Activated B cell treated with CpG ODN at 0.5 μM for 24 hours (primary cell): Measurements from ENCODE around the gene WWC1. TPM values are rescaled to one million over a fixed set of nuclear protein-coding genes. Genes with fewer than 3 reads are reported as not detected.
"Not testable (repeated sequence)": the region's sequence is repeated elsewhere in the genome, so short reads cannot be mapped to it uniquely, and the experiment has no call there.

ENCODE experiments used
- ATAC-seq: fragments of 200-7000 bp; cut with Tn5 transposase; one replicate; pipeline ENCODE4 v1.10.0; 2021; ENCODE audit warnings: low read depth, mild to moderate bottlenecking, moderate library complexity
- CTCF ChIA-PET: fragments of 350-600 bp; sonication (Branson Sonifier 250); formaldehyde crosslinking; loops from one replicate; lab custom pipeline; 2021; ENCODE audit warnings: antibody characterized with exemption; lab: Charles Lee
- POLR2A ChIA-PET: fragments of 350-600 bp; sonication (Branson Sonifier 250); formaldehyde crosslinking; loops from one replicate; lab custom pipeline; 2021; ENCODE audit warnings: antibody characterized with exemption; lab: Charles Lee
- DNase-seq: peaks from one replicate; pipeline ENCODE4 v3.0.0; 2022
- H3K27ac Mint-ChIP-seq: one replicate; pipeline ENCODE4 v1.8.0; 2020; ENCODE audit warnings: mixed read lengths
- H3K27me3 Mint-ChIP-seq: one replicate; pipeline ENCODE4 v1.8.0; 2021; ENCODE audit warnings: mixed read lengths
- H3K36me3 Mint-ChIP-seq: one replicate; pipeline ENCODE4 v1.8.0; 2021; ENCODE audit warnings: low read depth, mixed read lengths
- H3K4me1 Mint-ChIP-seq: one replicate; pipeline ENCODE4 v1.8.0; 2021; ENCODE audit warnings: mixed read lengths
- H3K4me3 Mint-ChIP-seq: one replicate; pipeline ENCODE4 v1.8.0; 2020; ENCODE audit warnings: mild to moderate bottlenecking, mixed read lengths
- H3K9me3 Mint-ChIP-seq: one replicate; pipeline ENCODE4 v1.8.0; 2020; ENCODE audit warnings: mixed read lengths
- CTCF ChIP-seq: fragments of 200-600 bp; IDR thresholded peaks from one replicate; pipeline ENCODE4 v1.8.0; 2022; ENCODE audit warnings: antibody characterized with exemption, mild to moderate bottlenecking
- intact Hi-C: fragments of 100-400 bp; cut with micrococcal nuclease; formaldehyde crosslinking; loops from one replicate; pipeline ENCODE4 v1.15.1; 2024
- total RNA-seq: library from RNA; stranded (reverse); gene quantifications from 2 replicates; pipeline ENCODE4 v1.2.3, GENCODE V29; 2022

The WWC1 gene
- total RNA-seq, 1 donor from 2014 or later: 2.0 TPM

GRCh38 chr5:168334280-168334679, 42.8 kb downstream of the WWC1 start:
- CTCF ChIA-PET: no interaction called here
- H3K36me3 Mint-ChIP-seq: no peaks in the 10 kb centered on the region
- POLR2A ChIA-PET: no interaction called here
- intact Hi-C loops: no loop called here
- H3K27me3 Mint-ChIP-seq: peaks cover 2% of the 10 kb centered on the region
- H3K27ac Mint-ChIP-seq: no peak overlapping the region
- H3K4me3 Mint-ChIP-seq: no peak overlapping the region
- no peak for TF ChIP-seq CTCF
- ATAC-seq (no peak), DNase-seq (no peak)
- no peaks in the 10 kb centered on the region for H3K9me3 Mint-ChIP-seq
- H3K4me1 Mint-ChIP-seq: no peaks in the 10 kb centered on the region

GRCh38 chr5:168334695-168335094, 43.2 kb downstream of the WWC1 start:
- no peak overlapping the region for H3K4me3 Mint-ChIP-seq
- no peaks in the 10 kb centered on the region for H3K4me1 Mint-ChIP-seq
- no peaks in the 10 kb centered on the region for H3K9me3 Mint-ChIP-seq
- DNase-seq: no peak
- no peak for ATAC-seq
- TF ChIP-seq CTCF: no peak
- H3K27me3 Mint-ChIP-seq: peaks cover 2% of the 10 kb centered on the region
- ChIA-PET POLR2A (no interaction called here), CTCF (no interaction called here)
- intact Hi-C loops: no loop called here
- no peak overlapping the region for H3K27ac Mint-ChIP-seq
- H3K36me3 Mint-ChIP-seq: no peaks in the 10 kb centered on the region

- Mint-ChIP-seq H3K27me3 (peaks cover under 1% of the 10 kb centered on the region), H3K27ac (no peak overlapping the region), H3K9me3 (peaks cover 4% of the 10 kb centered on the region), H3K36me3 (no peaks in the 10 kb centered on the region), H3K4me3 (no peak overlapping the region), H3K4me1 (no peaks in the 10 kb centered on the region)
- intact Hi-C loops: no loop called here
- TF ChIP-seq CTCF: no peak
- ChIA-PET CTCF (no interaction called here), POLR2A (no interaction called here)
- no peak for ATAC-seq
- no peak for DNase-seq
Observed at GRCh38 chr5:168337361-168337760, 45.9 kb downstream of the WWC1 start.

GRCh38 chr5:168339109-168339771, 47.8 kb downstream of the WWC1 start:
- Mint-ChIP-seq H3K27ac (no peak overlapping the region), H3K4me3 (no peak overlapping the region), H3K36me3 (no peaks in the 10 kb centered on the region), H3K9me3 (peaks cover 4% of the 10 kb centered on the region), H3K4me1 (no peaks in the 10 kb centered on the region), H3K27me3 (no peaks in the 10 kb centered on the region)
- POLR2A ChIA-PET: no interaction called here
- CTCF ChIA-PET: no interaction called here
- no peak for TF ChIP-seq CTCF
- intact Hi-C loops: no loop called here
- DNase-seq (no peak), ATAC-seq (no peak)

GRCh38 chr5:168339772-168340140, 48.3 kb downstream of the WWC1 start:
- H3K4me3 Mint-ChIP-seq, CTCF ChIA-PET, POLR2A ChIA-PET, H3K4me1 Mint-ChIP-seq, DNase-seq, ATAC-seq, H3K36me3 Mint-ChIP-seq, H3K9me3 Mint-ChIP-seq, H3K27ac Mint-ChIP-seq, H3K27me3 Mint-ChIP-seq, intact Hi-C loops: not testable (repeated sequence)

GRCh38 chr5:168340487-168340886, 49.0 kb downstream of the WWC1 start:
- ATAC-seq: no peak
- DNase-seq: no peak
- no peak overlapping the region for H3K27ac Mint-ChIP-seq
- H3K4me1 Mint-ChIP-seq: no peaks in the 10 kb centered on the region
- peaks cover 4% of the 10 kb centered on the region for H3K9me3 Mint-ChIP-seq
- TF ChIP-seq CTCF: no peak
- intact Hi-C loops: no loop called here
- H3K27me3 Mint-ChIP-seq: no peaks in the 10 kb centered on the region
- ChIA-PET CTCF (no interaction called here), POLR2A (no interaction called here)
- no peaks in the 10 kb centered on the region for H3K36me3 Mint-ChIP-seq
- no peak overlapping the region for H3K4me3 Mint-ChIP-seq
